CD14-positive monocyte (primary cell): ENCODE measurements around the gene CGRRF1. TPM values are rescaled to one million over a fixed set of nuclear protein-coding genes. Genes with fewer than 3 reads are reported as not detected.

ENCODE experiments used
- DNase-seq, 3 donors: peaks; one replicate each; pipeline ENCODE4 v3.0.0-alpha.2; 2011 to 2022
- H2AFZ ChIP-seq: 2 replicates; pipeline ENCODE4 v1.6.0; 2012; ENCODE audit warnings: mild to moderate bottlenecking, low read depth, low read length, inconsistent platforms; ENCODE audit not compliant: insufficient read depth, poor library complexity, severe bottlenecking
- H3K27ac ChIP-seq, 2 donors: 1 replicate in 1 of 2; 2 replicates in 1 of 2; pipeline ENCODE4 v1.5.1; 2012 to 2013; ENCODE audit warnings: low read length in 2 of 2, control low read depth in 1 of 2, inconsistent platforms in 1 of 2, low read depth in 1 of 2, mild to moderate bottlenecking in 1 of 2
- H3K27me3 ChIP-seq, 2 donors: one replicate each; pipeline versions ENCODE4 v1.6.0 to v1.6.1; 2011 to 2013; ENCODE audit warnings: low read length in 2 of 2; ENCODE audit not compliant: control insufficient read depth in 2 of 2, insufficient read depth in 2 of 2
- H3K36me3 ChIP-seq, 2 donors: replicated peaks in 1 of 2; 1 replicate in 1 of 2; 2 replicates in 1 of 2; pipeline versions ENCODE4 v1.5.1 to v1.6.1; 2012 to 2013; ENCODE audit warnings: low read length in 2 of 2, control low read depth in 1 of 2, inconsistent platforms in 1 of 2, mild to moderate bottlenecking in 1 of 2; ENCODE audit not compliant: insufficient read depth in 2 of 2, control insufficient read depth in 1 of 2
- H3K4me1 ChIP-seq, 2 donors: 1 replicate in 1 of 2; 2 replicates in 1 of 2; pipeline versions ENCODE4 v1.5.1 to v1.6.1; 2012 to 2013; ENCODE audit warnings: low read length in 2 of 2, control low read depth in 1 of 2, inconsistent platforms in 1 of 2, mild to moderate bottlenecking in 1 of 2, moderate library complexity in 1 of 2; ENCODE audit not compliant: insufficient read depth in 2 of 2, control insufficient read depth in 1 of 2
- H3K4me2 ChIP-seq: replicated peaks from 2 replicates; pipeline ENCODE3; 2012; ENCODE audit warnings: low read length, moderate library complexity, mild to moderate bottlenecking; ENCODE audit not compliant: poor library complexity, severe bottlenecking; ENCODE audit errors: extremely low read depth
- H3K4me3 ChIP-seq, 3 experiments: fragments of 200-600 bp in 1 of 3; sonication (generic) in 1 of 3; replicated peaks in 1 of 3; 1 replicate in 2 of 3; 2 replicates in 1 of 3; pipeline ENCODE4 v1.5.1; 2011 to 2013; ENCODE audit warnings: low read length in 3 of 3, mild to moderate bottlenecking in 3 of 3, control low read depth in 2 of 3, low read depth in 2 of 3, inconsistent platforms in 1 of 3, moderate library complexity in 1 of 3
- H3K79me2 ChIP-seq: 2 replicates; pipeline ENCODE4 v1.6.0; 2012; ENCODE audit warnings: mild to moderate bottlenecking, control low read depth, inconsistent platforms, low read length, moderate library complexity; ENCODE audit not compliant: insufficient read depth
- H3K9ac ChIP-seq: 2 replicates; pipeline ENCODE4 v1.6.0; 2017; ENCODE audit warnings: low read length, mild to moderate bottlenecking; ENCODE audit not compliant: insufficient read depth, poor library complexity, severe bottlenecking
- H3K9me3 ChIP-seq, 2 donors: replicated peaks in 1 of 2; 1 replicate in 1 of 2; 2 replicates in 1 of 2; pipeline versions ENCODE4 v1.5.1 to v1.6.1; 2012 to 2013; ENCODE audit warnings: low read length in 2 of 2, control low read depth in 1 of 2; ENCODE audit not compliant: control insufficient read depth in 1 of 2, insufficient read depth in 1 of 2
- H4K20me1 ChIP-seq: 2 replicates; pipeline ENCODE4 v1.6.0; 2012; ENCODE audit warnings: mild to moderate bottlenecking, low read length, control low read depth, moderate library complexity; ENCODE audit not compliant: insufficient read depth
- H3K27ac Mint-ChIP-seq, 7 donors: one replicate each; pipeline ENCODE4 v1.8.0; 2020; ENCODE audit warnings: mild to moderate bottlenecking in 7 of 7, mixed read lengths in 7 of 7, moderate library complexity in 6 of 7, inconsistent platforms in 2 of 7
- H3K27me3 Mint-ChIP-seq, 3 donors: one replicate each; pipeline ENCODE4 v1.8.0; 2021 to 2022; ENCODE audit warnings: low read depth in 3 of 3, mild to moderate bottlenecking in 3 of 3, mixed read lengths in 3 of 3, moderate library complexity in 3 of 3, inconsistent platforms in 1 of 3
- H3K36me3 Mint-ChIP-seq, 2 donors: one replicate each; pipeline ENCODE4 v1.8.0; 2020; ENCODE audit warnings: mixed read lengths in 2 of 2, inconsistent platforms in 1 of 2, mild to moderate bottlenecking in 1 of 2
- H3K4me1 Mint-ChIP-seq: one replicate; pipeline ENCODE4 v1.8.0; 2020; ENCODE audit warnings: mild to moderate bottlenecking, mixed read lengths
- H3K4me3 Mint-ChIP-seq, 2 donors: one replicate each; pipeline ENCODE4 v1.8.0; 2020; ENCODE audit warnings: mild to moderate bottlenecking in 2 of 2, mixed read lengths in 2 of 2, moderate library complexity in 1 of 2
- H3K9me3 Mint-ChIP-seq, 7 donors: one replicate each; pipeline ENCODE4 v1.8.0; 2020 to 2022; ENCODE audit warnings: mixed read lengths in 7 of 7, mild to moderate bottlenecking in 6 of 7, moderate library complexity in 6 of 7, inconsistent platforms in 2 of 7
- CTCF ChIP-seq: fragments of 200-600 bp; IDR thresholded peaks from one replicate; pipeline ENCODE4 v1.8.0; 2022; ENCODE audit warnings: antibody characterized with exemption, mild to moderate bottlenecking
- WGBS: methylation state at CpG from one replicate; pipeline ENCODE4 v1.1.5; 2013; ENCODE audit warnings: missing lambda C conversion rate; ENCODE audit not compliant: insufficient coverage; 5-methylcytosine and 5-hydroxymethylcytosine counted together
- intact Hi-C, 2 donors: fragments of 100-400 bp; cut with micrococcal nuclease; formaldehyde crosslinking; loops; one replicate each; pipeline versions ENCODE4 v1.15.0 to v1.15.1; 2023
- polyA plus RNA-seq, 3 donors: library from polyadenylated mRNA; depleted of rRNA in 1 of 3; unstranded in 2 of 3; stranded (reverse) in 1 of 3; fragments of 300-500 nt in 2 of 3; fragments of >200 nt in 1 of 3; fragmentation: Illumina TruSeq in 2 of 3; gene quantifications; 1 replicate in 2 of 3; 2 replicates in 1 of 3; pipeline ENCODE4 v1.2.3, GENCODE V29; 2012 to 2021

Gene CGRRF1
- polyA plus RNA-seq, 3 donors = 5.8 to 19.4 (median 18.6) TPM

- Mint-ChIP-seq H3K27me3 (peaks cover 47 to 57% (median 56%) of the 10 kb centered on the region in 3 donors), H3K9me3 (peaks cover 14 to 25% (median 19%) of the 10 kb centered on the region in 7 donors), H3K36me3 (peaks cover 9 to 10% of the 10 kb centered on the region in 2 donors), H3K27ac (no peak overlapping the region), H3K4me1 (peaks cover 28% of the 10 kb centered on the region), H3K4me3 (peak overlapping the region in 1 of 2 donors; percentile 78)
- intact Hi-C loops = loop anchor here in 1 of 2 donors (5.0 kb wide), 1 partner anchor 238 kb away; no protein-coding TSS in a partner anchor
- 82% methylated on average over 4 of the region's 13 CpGs for WGBS
- no peak overlapping the region for H2AFZ ChIP-seq
- no peak overlapping the region for H3K27ac ChIP-seq
- no peak overlapping the region for H3K4me3 ChIP-seq
- peaks cover 41 to 49% of the 10 kb centered on the region in 2 donors for H3K4me1 ChIP-seq
- H3K9ac ChIP-seq = no peak overlapping the region
- no peak for TF ChIP-seq CTCF
- H4K20me1 ChIP-seq = no peaks in the 10 kb centered on the region
- H3K79me2 ChIP-seq = no peaks in the 10 kb centered on the region
- peaks cover 31 to 64% of the 10 kb centered on the region in 2 donors for H3K27me3 ChIP-seq
- DNase-seq = no peak
- peaks cover 5 to 23% of the 10 kb centered on the region in 2 donors for H3K9me3 ChIP-seq
- no peaks in the 10 kb centered on the region for H3K36me3 ChIP-seq
- no peak overlapping the region for H3K4me2 ChIP-seq
Measured at GRCh38 chr14:54568821-54569595, 59.3 kb downstream of the CGRRF1 start.

GRCh38 chr14:54570047-54570446, 60.3 kb downstream of the CGRRF1 start:
- no peak overlapping the region for H3K9ac ChIP-seq
- 85% methylated on average over 3 of the region's 5 CpGs for WGBS
- Mint-ChIP-seq H3K4me1 (peaks cover 17% of the 10 kb centered on the region), H3K27me3 (peaks cover 39 to 46% (median 46%) of the 10 kb centered on the region in 3 donors), H3K4me3 (peak overlapping the region in 1 of 2 donors; percentile 27), H3K36me3 (peaks cover 9 to 10% of the 10 kb centered on the region in 2 donors), H3K9me3 (peaks cover 14 to 25% (median 19%) of the 10 kb centered on the region in 7 donors), H3K27ac (no peak overlapping the region)
- DNase-seq = no peak
- no peak overlapping the region for H2AFZ ChIP-seq
- no peak overlapping the region for H3K4me2 ChIP-seq
- H3K79me2 ChIP-seq = no peaks in the 10 kb centered on the region
- no peak overlapping the region for H3K27ac ChIP-seq
- H3K9me3 ChIP-seq = peaks cover 5 to 18% of the 10 kb centered on the region in 2 donors
- H3K4me3 ChIP-seq = no peak overlapping the region
- intact Hi-C loops = no loop called here
- no peaks in the 10 kb centered on the region for H4K20me1 ChIP-seq
- no peak for TF ChIP-seq CTCF
- H3K36me3 ChIP-seq = no peaks in the 10 kb centered on the region
- peaks cover 30 to 40% of the 10 kb centered on the region in 2 donors for H3K4me1 ChIP-seq
- H3K27me3 ChIP-seq = peaks cover 21 to 54% of the 10 kb centered on the region in 2 donors
